Rectal smooth muscle tissue (tissue), 1 donor: ENCODE measurements around the gene GMDS.

ENCODE experiments used
- H3K27ac ChIP-seq: one replicate; pipeline ENCODE4 v1.7.0; 2013; ENCODE audit warnings: low read depth, low read length, inconsistent platforms
- H3K27me3 ChIP-seq: one replicate; pipeline ENCODE4 v1.7.0; 2013; ENCODE audit warnings: low read length; ENCODE audit not compliant: control insufficient read depth, insufficient read depth
- H3K36me3 ChIP-seq: one replicate; pipeline ENCODE4 v1.7.0; 2013; ENCODE audit warnings: low read length; ENCODE audit not compliant: control insufficient read depth, insufficient read depth
- H3K4me1 ChIP-seq: one replicate; pipeline ENCODE4 v1.7.0; 2013; ENCODE audit warnings: low read length; ENCODE audit not compliant: control insufficient read depth, insufficient read depth
- H3K4me3 ChIP-seq: one replicate; pipeline ENCODE4 v1.7.0; 2013; ENCODE audit warnings: low read length
- H3K9ac ChIP-seq: one replicate; pipeline ENCODE4 v1.7.0; 2013; ENCODE audit warnings: low read length

The GMDS gene

GRCh38 chr6:2086326-2086965, 159.0 kb downstream of the GMDS start:
- no peaks in the 10 kb centered on the region for H3K27me3 ChIP-seq
- no peak overlapping the region for H3K27ac ChIP-seq
- H3K36me3 ChIP-seq = no peaks in the 10 kb centered on the region
- H3K9ac ChIP-seq = no peak overlapping the region
- no peaks in the 10 kb centered on the region for H3K4me1 ChIP-seq
- H3K4me3 ChIP-seq = no peak overlapping the region

GRCh38 chr6:2085657-2086056, 159.7 kb downstream of the GMDS start:
- Histone ChIP-seq H3K9ac (no peak overlapping the region), H3K4me3 (no peak overlapping the region), H3K36me3 (no peaks in the 10 kb centered on the region), H3K27ac (no peak overlapping the region), H3K27me3 (no peaks in the 10 kb centered on the region), H3K4me1 (no peaks in the 10 kb centered on the region)

GRCh38 chr6:2081155-2082138, 164.0 kb downstream of the GMDS start:
- H3K4me1 ChIP-seq = no peaks in the 10 kb centered on the region
- H3K36me3 ChIP-seq = no peaks in the 10 kb centered on the region
- H3K4me3 ChIP-seq = no peak overlapping the region
- no peak overlapping the region for H3K9ac ChIP-seq
- no peak overlapping the region for H3K27ac ChIP-seq
- no peaks in the 10 kb centered on the region for H3K27me3 ChIP-seq

- Histone ChIP-seq H3K4me1 (no peaks in the 10 kb centered on the region), H3K4me3 (no peak overlapping the region), H3K36me3 (no peaks in the 10 kb centered on the region), H3K27me3 (no peaks in the 10 kb centered on the region), H3K27ac (no peak overlapping the region), H3K9ac (no peak overlapping the region)
Observed at GRCh38 chr6:2078888-2079287, 166.5 kb downstream of the GMDS start.

- no peak overlapping the region for H3K4me3 ChIP-seq
- H3K36me3 ChIP-seq = no peaks in the 10 kb centered on the region
- no peak overlapping the region for H3K9ac ChIP-seq
- H3K4me1 ChIP-seq = no peaks in the 10 kb centered on the region
- no peak overlapping the region for H3K27ac ChIP-seq
- H3K27me3 ChIP-seq = no peaks in the 10 kb centered on the region
Observed at GRCh38 chr6:2077826-2078225, 167.6 kb downstream of the GMDS start.

- no peaks in the 10 kb centered on the region for H3K27me3 ChIP-seq
- no peak overlapping the region for H3K9ac ChIP-seq
- H3K4me1 ChIP-seq = no peaks in the 10 kb centered on the region
- no peak overlapping the region for H3K4me3 ChIP-seq
- H3K36me3 ChIP-seq = no peaks in the 10 kb centered on the region
- H3K27ac ChIP-seq = no peak overlapping the region
Observed at GRCh38 chr6:2073476-2073875, 171.9 kb downstream of the GMDS start.

GRCh38 chr6:2072453-2072852, 173.0 kb downstream of the GMDS start:
- no peaks in the 10 kb centered on the region for H3K36me3 ChIP-seq
- H3K9ac ChIP-seq = no peak overlapping the region

GRCh38 chr6:2063547-2063946, 181.9 kb downstream of the GMDS start:
- Histone ChIP-seq H3K9ac (no peak overlapping the region), H3K36me3 (no peaks in the 10 kb centered on the region), H3K27me3 (no peaks in the 10 kb centered on the region), H3K4me3 (no peak overlapping the region), H3K27ac (no peak overlapping the region), H3K4me1 (no peaks in the 10 kb centered on the region)

More at GRCh38 chr6:2072453-2072852, 173.0 kb downstream of the GMDS start:
- no peaks in the 10 kb centered on the region for H3K4me1 ChIP-seq
- no peak overlapping the region for H3K27ac ChIP-seq
- no peaks in the 10 kb centered on the region for H3K27me3 ChIP-seq
- H3K4me3 ChIP-seq = no peak overlapping the region

GRCh38 chr6:2061880-2062279, 183.5 kb downstream of the GMDS start:
- H3K9ac ChIP-seq = no peak overlapping the region
- no peaks in the 10 kb centered on the region for H3K36me3 ChIP-seq
- H3K27me3 ChIP-seq = no peaks in the 10 kb centered on the region
- H3K4me3 ChIP-seq = no peak overlapping the region
- H3K27ac ChIP-seq = no peak overlapping the region
- no peaks in the 10 kb centered on the region for H3K4me1 ChIP-seq

- H3K36me3 ChIP-seq = no peaks in the 10 kb centered on the region
- no peaks in the 10 kb centered on the region for H3K27me3 ChIP-seq
- no peaks in the 10 kb centered on the region for H3K4me1 ChIP-seq
- no peak overlapping the region for H3K27ac ChIP-seq
- no peak overlapping the region for H3K9ac ChIP-seq
- no peak overlapping the region for H3K4me3 ChIP-seq
Observed at GRCh38 chr6:2055911-2056310, 189.5 kb downstream of the GMDS start.

GRCh38 chr6:2055143-2055542, 190.3 kb downstream of the GMDS start:
- Histone ChIP-seq H3K4me1 (no peaks in the 10 kb centered on the region), H3K4me3 (no peak overlapping the region), H3K27ac (no peak overlapping the region), H3K27me3 (no peaks in the 10 kb centered on the region), H3K36me3 (no peaks in the 10 kb centered on the region), H3K9ac (no peak overlapping the region)

- Histone ChIP-seq H3K4me3 (no peak overlapping the region), H3K36me3 (no peaks in the 10 kb centered on the region), H3K9ac (no peak overlapping the region), H3K4me1 (no peaks in the 10 kb centered on the region), H3K27ac (no peak overlapping the region), H3K27me3 (no peaks in the 10 kb centered on the region)
Observed at GRCh38 chr6:2054516-2055067, 190.8 kb downstream of the GMDS start.
